BLaER1 treated with 17β-estradiol and CSF1 and Interleukin-3, amounts not matched to agents 10 nM and 100 nM (cell line): ENCODE data around the gene DLGAP5.

Source experiments
- H3K27ac ChIP-seq, 11 experiments: shearing (Covaris generic); formaldehyde crosslinking; 2 replicates each; pipeline ENCODE4 v1.8.1; 2022
- H3K27me3 ChIP-seq, 11 experiments: shearing (Covaris generic); formaldehyde crosslinking; 2 replicates each; pipeline ENCODE4 v1.8.1; 2022
- H3K36me3 ChIP-seq, 11 experiments: shearing (Covaris generic); formaldehyde crosslinking; 2 replicates each; pipeline ENCODE4 v1.8.1; 2022
- H3K4me1 ChIP-seq, 10 experiments: shearing (Covaris generic); formaldehyde crosslinking; 2 replicates each; pipeline ENCODE4 v1.8.1; 2022
- H3K4me2 ChIP-seq, 11 experiments: shearing (Covaris generic); formaldehyde crosslinking; 2 replicates each; pipeline ENCODE4 v1.8.1; 2022
- H3K4me3 ChIP-seq, 10 experiments: shearing (Covaris generic); formaldehyde crosslinking; 2 replicates each; pipeline ENCODE4 v1.8.1; 2022
- H3K9ac ChIP-seq, 11 experiments: shearing (Covaris generic); formaldehyde crosslinking; 2 replicates each; pipeline ENCODE4 v1.8.1; 2022
- H3K9me3 ChIP-seq, 11 experiments: shearing (Covaris generic); formaldehyde crosslinking; replicated peaks in 1 of 11; 2 replicates each; pipeline ENCODE4 v1.8.1; 2022
- H4K20me1 ChIP-seq, 11 experiments: shearing (Covaris generic); formaldehyde crosslinking; 2 replicates each; pipeline ENCODE4 v1.8.1; 2022
- Cebpa-rat ChIP-seq, 11 experiments: shearing (Covaris generic); IDR thresholded peaks; 2 replicates each; pipeline ENCODE4 v1.8.1; 2022

Gene DLGAP5

GRCh38 chr14:55103005-55103640 lies 88.3 kb downstream of the DLGAP5 start:
- H3K27me3 ChIP-seq, result no peaks in the 10 kb centered on the region
- H3K4me3 ChIP-seq, result peak overlapping the region in 3 of 10 experiments; percentile 1 to 19 (median 2); a peak in 1 of 20 replicates
- peak overlapping the region in 5 of 11 experiments; percentile 44 to 64 (median 62); a peak in 10 of 22 replicates for H3K9ac ChIP-seq
- H3K4me2 ChIP-seq, result peak overlapping the region; percentile 40 to 82 (median 59)
- no peaks in the 10 kb centered on the region for H4K20me1 ChIP-seq
- peaks cover 7 to 55% (median 12%) of the 10 kb centered on the region in 11 experiments; a peak in 21 of 22 replicates for H3K9me3 ChIP-seq
- peak overlapping the region in 10 of 11 experiments; percentile 1 to 98 (median 48); a peak in 13 of 22 replicates for H3K27ac ChIP-seq
- H3K36me3 ChIP-seq, result peaks cover 0 to 10% (median 0%) of the 10 kb centered on the region in 11 experiments; a peak in 4 of 22 replicates
- H3K4me1 ChIP-seq, result peaks cover 33 to 81% (median 51%) of the 10 kb centered on the region in 10 experiments
- TF ChIP-seq Cebpa-rat (IDR thresholded peaks at IDR 0.05), result no peak

- Histone ChIP-seq H3K27ac (peak overlapping the region in 9 of 11 experiments; percentile 7 to 98 (median 70); a peak in 12 of 22 replicates), H3K4me3 (no peak overlapping the region)
These were observed 89.2 kb downstream of the DLGAP5 start for GRCh38 chr14:55102141-55102621.

DNA sequence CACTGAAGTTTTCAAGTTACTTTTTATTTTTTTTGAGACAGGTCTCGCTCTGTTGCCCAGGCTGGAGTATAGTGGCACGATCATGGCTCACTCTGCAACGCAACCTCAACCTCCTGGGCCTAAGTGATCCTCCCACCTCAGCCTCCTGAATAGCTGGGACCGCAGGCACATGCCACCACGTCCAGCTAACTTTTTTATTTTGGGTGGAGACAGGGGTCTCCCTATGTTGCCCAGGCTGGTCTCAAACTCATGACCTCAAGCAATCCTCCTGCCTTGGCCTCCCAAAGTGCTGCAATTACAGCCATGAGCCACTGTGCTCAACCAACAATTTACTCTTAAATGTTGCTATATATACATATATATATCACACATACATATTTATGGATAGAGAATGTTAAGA lies 89.7 kb downstream of the DLGAP5 start:
- Histone ChIP-seq H3K27ac (peak overlapping the region in 6 of 11 experiments; percentile 30 to 98 (median 76); a peak in 10 of 22 replicates), H3K4me2 (peak overlapping the region in 10 of 11 experiments; percentile 40 to 82 (median 66); a peak in 18 of 22 replicates)
- no peak for TF ChIP-seq Cebpa-rat (IDR thresholded peaks at IDR 0.05)

More at GRCh38 chr14:55102141-55102621, 89.2 kb downstream of the DLGAP5 start:
- H3K4me1 ChIP-seq, result peaks cover 25 to 82% (median 43%) of the 10 kb centered on the region in 10 experiments
- no peak for TF ChIP-seq Cebpa-rat (IDR thresholded peaks at IDR 0.05)
- peaks cover 0 to 10% (median 0%) of the 10 kb centered on the region in 11 experiments; a peak in 4 of 22 replicates for H3K36me3 ChIP-seq
- peaks cover 7 to 46% (median 12%) of the 10 kb centered on the region in 11 experiments; a peak in 21 of 22 replicates for H3K9me3 ChIP-seq
- H4K20me1 ChIP-seq, result no peaks in the 10 kb centered on the region
- H3K4me2 ChIP-seq, result peak overlapping the region; percentile 40 to 82 (median 59)
- no peaks in the 10 kb centered on the region for H3K27me3 ChIP-seq
- peak overlapping the region in 2 of 11 experiments; percentile 27 to 44; a peak in 2 of 22 replicates for H3K9ac ChIP-seq

GRCh38 chr14:55099756-55100155 lies 91.6 kb downstream of the DLGAP5 start:
- Histone ChIP-seq H3K27me3 (no peaks in the 10 kb centered on the region), H4K20me1 (no peaks in the 10 kb centered on the region), H3K9me3 (peaks cover 6 to 21% (median 7%) of the 10 kb centered on the region in 11 experiments; a peak in 21 of 22 replicates), H3K4me1 (peaks cover 25 to 81% (median 40%) of the 10 kb centered on the region in 10 experiments), H3K4me3 (no peak overlapping the region), H3K36me3 (peaks cover 0 to 3% (median 0%) of the 10 kb centered on the region in 11 experiments; a peak in 2 of 22 replicates), H3K4me2 (peak overlapping the region in 2 of 11 experiments; percentile 80 to 81; a peak in 3 of 22 replicates), H3K9ac (no peak overlapping the region), H3K27ac (peak overlapping the region in 2 of 11 experiments; percentile 91 to 95; a peak in 2 of 22 replicates)
- no peak for TF ChIP-seq Cebpa-rat (IDR thresholded peaks at IDR 0.05)

More for the DNA sequence above, 89.7 kb downstream of the DLGAP5 start:
- Histone ChIP-seq H4K20me1 (no peaks in the 10 kb centered on the region), H3K36me3 (peaks cover 0 to 10% (median 0%) of the 10 kb centered on the region in 11 experiments; a peak in 4 of 22 replicates), H3K9ac (peak overlapping the region in 2 of 11 experiments; percentile 27 to 44; a peak in 2 of 22 replicates), H3K9me3 (peaks cover 7 to 41% (median 12%) of the 10 kb centered on the region in 11 experiments; a peak in 21 of 22 replicates), H3K4me3 (no peak overlapping the region), H3K27me3 (no peaks in the 10 kb centered on the region), H3K4me1 (peaks cover 25 to 82% (median 40%) of the 10 kb centered on the region in 10 experiments)

DNA sequence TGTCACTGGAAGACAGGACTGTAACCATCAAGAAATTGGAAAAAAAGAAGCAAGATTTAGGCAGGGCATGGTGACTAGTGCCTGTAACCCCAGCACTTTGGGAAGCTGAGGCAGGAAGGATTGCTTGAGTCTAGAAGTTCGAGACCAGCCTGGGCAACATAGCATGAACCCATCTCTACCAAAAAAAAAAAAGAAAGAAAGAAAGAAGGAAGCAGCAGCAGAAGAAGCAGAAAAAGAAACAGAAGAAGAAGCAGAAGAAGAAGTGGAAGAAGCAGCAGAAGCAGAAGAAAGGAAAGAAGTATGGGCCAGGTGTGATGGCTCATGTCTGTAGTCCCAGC lies 92.9 kb downstream of the DLGAP5 start:
- H3K4me3 ChIP-seq, result no peak overlapping the region
- no peaks in the 10 kb centered on the region for H4K20me1 ChIP-seq
- peak overlapping the region in 4 of 11 experiments; percentile 5 to 79 (median 59); a peak in 6 of 22 replicates for H3K9ac ChIP-seq
- H3K27me3 ChIP-seq, result no peaks in the 10 kb centered on the region
- H3K9me3 ChIP-seq, result peaks cover 0 to 9% (median 0%) of the 10 kb centered on the region in 11 experiments; a peak in 1 of 22 replicates
- no peaks in the 10 kb centered on the region for H3K36me3 ChIP-seq
- peak overlapping the region in 8 of 11 experiments; percentile 5 to 81 (median 48); a peak in 12 of 22 replicates for H3K4me2 ChIP-seq
- peaks cover 17 to 69% (median 29%) of the 10 kb centered on the region in 10 experiments for H3K4me1 ChIP-seq
- no peak for TF ChIP-seq Cebpa-rat (IDR thresholded peaks at IDR 0.05)
- peak overlapping the region in 5 of 11 experiments; percentile 41 to 95 (median 76); a peak in 9 of 22 replicates for H3K27ac ChIP-seq
